Thyroid gland (tissue), 4 donors: ENCODE results near the gene ADTRP. TPM values are rescaled to one million over a fixed set of nuclear protein-coding genes. Genes with fewer than 3 reads are reported as not detected.
"Not testable (repeated sequence)": the region's sequence is repeated elsewhere in the genome, so short reads cannot be mapped to it uniquely, and the experiment has no call there.

Experiments
- DNase-seq, 2 donors: peaks; one replicate each; pipeline ENCODE4 v3.0.0-alpha.2; 2019
- H3K27ac ChIP-seq, 3 donors: fragments of 200-600 bp; sonication (generic); 1 replicate in 2 of 3; 2 replicates in 1 of 3; pipeline ENCODE4 v1.5.1; 2016 to 2019; ENCODE audit warnings: mild to moderate bottlenecking in 1 of 3, moderate library complexity in 1 of 3
- H3K27me3 ChIP-seq: fragments of 200-600 bp; sonication (generic); one replicate; pipeline ENCODE4 v1.5.1; 2019
- H3K36me3 ChIP-seq, 2 donors: fragments of 200-600 bp; sonication (generic); one replicate each; pipeline ENCODE4 v1.5.1; 2016 to 2019
- H3K4me1 ChIP-seq, 2 donors: fragments of 200-600 bp; sonication (generic); one replicate each; pipeline ENCODE4 v1.5.1; 2017 to 2019
- H3K4me3 ChIP-seq, 3 donors: fragments of 200-600 bp; sonication (generic); replicated peaks in 1 of 3; 1 replicate in 2 of 3; 2 replicates in 1 of 3; pipeline ENCODE4 v1.5.1; 2016; ENCODE audit warnings: mild to moderate bottlenecking in 1 of 3
- H3K9me3 ChIP-seq: fragments of 200-600 bp; sonication (generic); one replicate; pipeline ENCODE4 v1.5.1; 2017
- POLR2A ChIP-seq, 2 donors: fragments of 450-650 bp; IDR thresholded peaks; one replicate each; pipeline ENCODE4 v1.6.1; 2017; ENCODE audit warnings: antibody characterized with exemption in 2 of 2, mild to moderate bottlenecking in 2 of 2, moderate library complexity in 1 of 2
- WGBS, 2 donors: methylation state at CpG; one replicate each; pipeline ENCODE4 v1.1.5; 2017; 5-methylcytosine and 5-hydroxymethylcytosine counted together
- intact Hi-C: fragments of 100-400 bp; cut with DNase I; formaldehyde crosslinking; loops from one replicate; pipeline ENCODE4 v1.15.1; 2023
- total RNA-seq, 4 donors: library from RNA; depleted of rRNA; stranded (reverse); fragments of >200 nt; gene quantifications; one replicate each; pipeline ENCODE4 v1.2.3, GENCODE V29; 2016
- TF ChIP-seq, protein P1 (sequence below), 6 experiments: fragments of 200-600 bp in 3 of 6; fragments of 450-650 bp in 3 of 6; sonication (generic) in 3 of 6; IDR thresholded peaks; one replicate each; pipeline ENCODE4 v1.5.1; 2016 to 2019; ENCODE audit warnings: antibody characterized with exemption in 6 of 6, mild to moderate bottlenecking in 2 of 6, inconsistent platforms in 1 of 6, moderate library complexity in 1 of 6

The ADTRP gene
- total RNA-seq, 4 donors from 2014 or later: 0.40 to 3.5 TPM; not detected in 2

GRCh38 chr6:11681770-11682169 is 96.8 kb downstream of the ADTRP start:
- Histone ChIP-seq H3K4me1 (no peaks in the 10 kb centered on the region), H3K27ac (no peak overlapping the region), H3K9me3 (no peaks in the 10 kb centered on the region), H3K36me3 (no peaks in the 10 kb centered on the region), H3K4me3 (no peak overlapping the region), H3K27me3 (no peaks in the 10 kb centered on the region)
- no peak for TF ChIP-seq POLR2A (IDR thresholded peaks at IDR 0.05)
- TF ChIP-seq, protein P1, sequence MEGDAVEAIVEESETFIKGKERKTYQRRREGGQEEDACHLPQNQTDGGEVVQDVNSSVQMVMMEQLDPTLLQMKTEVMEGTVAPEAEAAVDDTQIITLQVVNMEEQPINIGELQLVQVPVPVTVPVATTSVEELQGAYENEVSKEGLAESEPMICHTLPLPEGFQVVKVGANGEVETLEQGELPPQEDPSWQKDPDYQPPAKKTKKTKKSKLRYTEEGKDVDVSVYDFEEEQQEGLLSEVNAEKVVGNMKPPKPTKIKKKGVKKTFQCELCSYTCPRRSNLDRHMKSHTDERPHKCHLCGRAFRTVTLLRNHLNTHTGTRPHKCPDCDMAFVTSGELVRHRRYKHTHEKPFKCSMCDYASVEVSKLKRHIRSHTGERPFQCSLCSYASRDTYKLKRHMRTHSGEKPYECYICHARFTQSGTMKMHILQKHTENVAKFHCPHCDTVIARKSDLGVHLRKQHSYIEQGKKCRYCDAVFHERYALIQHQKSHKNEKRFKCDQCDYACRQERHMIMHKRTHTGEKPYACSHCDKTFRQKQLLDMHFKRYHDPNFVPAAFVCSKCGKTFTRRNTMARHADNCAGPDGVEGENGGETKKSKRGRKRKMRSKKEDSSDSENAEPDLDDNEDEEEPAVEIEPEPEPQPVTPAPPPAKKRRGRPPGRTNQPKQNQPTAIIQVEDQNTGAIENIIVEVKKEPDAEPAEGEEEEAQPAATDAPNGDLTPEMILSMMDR (IDR thresholded peaks at IDR 0.05): no peak
- intact Hi-C loops: no loop called here
- no peak for DNase-seq
- WGBS, 2 donors: 71 to 78% methylated on average over 2 of the region's 2 CpGs

GRCh38 chr6:11681357-11681756 is 97.2 kb downstream of the ADTRP start:
- TF ChIP-seq, protein P1 (IDR thresholded peaks at IDR 0.05): no peak
- TF ChIP-seq POLR2A (IDR thresholded peaks at IDR 0.05): no peak
- 78 to 82% methylated on average over 1 of the region's 1 CpG for WGBS, 2 donors
- no peaks in the 10 kb centered on the region for H3K9me3 ChIP-seq
- no peaks in the 10 kb centered on the region for H3K27me3 ChIP-seq
- no peaks in the 10 kb centered on the region for H3K4me1 ChIP-seq
- no peaks in the 10 kb centered on the region for H3K36me3 ChIP-seq
- DNase-seq: no peak
- no peak overlapping the region for H3K27ac ChIP-seq
- intact Hi-C loops: no loop called here
- H3K4me3 ChIP-seq: no peak overlapping the region

DNA sequence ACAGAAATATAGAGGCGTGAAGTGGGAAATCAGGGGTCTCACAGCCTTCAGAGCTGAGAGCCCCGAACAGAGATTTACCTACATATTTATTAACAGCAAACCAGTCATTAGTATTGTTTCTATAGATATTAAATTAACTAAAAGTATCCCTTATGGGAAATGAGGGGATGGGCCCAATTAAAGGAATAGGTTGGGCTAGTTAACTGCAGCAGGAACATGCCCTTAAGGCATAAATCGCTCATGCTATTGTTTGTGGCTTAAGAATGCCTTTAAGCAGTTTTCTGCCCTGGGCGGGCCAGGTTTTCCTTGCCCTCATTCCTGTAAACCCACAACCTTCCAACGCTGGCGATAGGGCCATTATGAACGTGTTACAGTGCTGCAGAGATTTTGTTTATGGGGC is 98.1 kb downstream of the ADTRP start:
- intact Hi-C loops, H3K27me3 ChIP-seq, DNase-seq, H3K27ac ChIP-seq, H3K9me3 ChIP-seq, H3K36me3 ChIP-seq, H3K4me3 ChIP-seq, H3K4me1 ChIP-seq: not testable (repeated sequence)
- WGBS, 2 donors: 91 to 98% methylated on average over 7 of the region's 7 CpGs

DNA sequence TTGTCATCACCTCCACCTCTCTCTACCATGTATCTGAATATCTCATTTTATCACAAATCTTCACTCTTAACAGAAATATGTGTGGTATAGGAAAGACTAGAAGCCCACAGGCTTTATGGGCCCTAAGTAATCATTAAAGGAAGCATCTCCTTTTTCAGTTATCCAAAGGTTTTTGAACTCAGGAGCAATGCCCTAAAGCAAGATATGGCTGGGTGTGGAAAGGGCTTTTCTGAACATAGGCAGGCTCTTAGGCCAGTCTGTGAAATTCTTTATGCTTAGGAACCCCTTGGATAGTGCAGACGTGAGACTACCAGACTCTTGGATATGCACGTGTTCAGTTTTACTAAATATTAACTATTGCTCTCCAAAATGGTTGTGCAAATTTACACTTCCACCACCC is 99.5 kb downstream of the ADTRP start:
- no peak for TF ChIP-seq POLR2A (IDR thresholded peaks at IDR 0.05)
- Histone ChIP-seq H3K4me3 (no peak overlapping the region), H3K36me3 (no peaks in the 10 kb centered on the region), H3K27me3 (no peaks in the 10 kb centered on the region), H3K27ac (no peak overlapping the region), H3K4me1 (no peaks in the 10 kb centered on the region), H3K9me3 (no peaks in the 10 kb centered on the region)
- no peak for DNase-seq
- 86 to 88% methylated on average over 2 of the region's 2 CpGs for WGBS, 2 donors
- intact Hi-C loops: no loop called here

GRCh38 chr6:11675601-11676000 is 103.0 kb downstream of the ADTRP start:
- no peak overlapping the region for H3K4me3 ChIP-seq
- WGBS, 2 donors: 83% methylated on average over 2 of the region's 2 CpGs
- TF ChIP-seq POLR2A (IDR thresholded peaks at IDR 0.05): no peak
- TF ChIP-seq, protein P1 (IDR thresholded peaks at IDR 0.05): no peak
- intact Hi-C loops: no loop called here
- no peaks in the 10 kb centered on the region for H3K4me1 ChIP-seq
- no peak overlapping the region for H3K27ac ChIP-seq
- no peak for DNase-seq
- no peaks in the 10 kb centered on the region for H3K27me3 ChIP-seq
- H3K36me3 ChIP-seq: no peaks in the 10 kb centered on the region
- H3K9me3 ChIP-seq: no peaks in the 10 kb centered on the region

DNA sequence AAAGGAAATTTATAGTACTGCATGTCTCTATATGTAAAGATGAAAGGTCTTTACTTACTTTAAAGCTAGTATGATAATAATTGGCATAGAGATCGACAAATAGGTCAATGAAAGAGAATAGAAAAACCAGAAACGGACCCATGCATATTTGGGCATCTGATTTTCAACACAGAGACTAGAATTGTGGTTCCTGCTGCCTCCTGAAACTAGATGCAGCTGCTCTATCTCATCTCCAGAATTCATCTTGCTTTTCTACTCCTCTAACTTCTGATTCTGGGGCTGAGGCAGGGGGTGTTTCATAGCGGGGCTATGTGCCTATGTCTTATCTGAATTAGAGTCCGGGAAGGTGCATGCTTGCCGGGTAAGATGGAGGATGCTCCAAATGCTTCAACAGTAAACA is 105.9 kb downstream of the ADTRP start:
- no peak overlapping the region for H3K27ac ChIP-seq
- DNase-seq: no peak
- TF ChIP-seq, protein P1 (IDR thresholded peaks at IDR 0.05): no peak
- TF ChIP-seq POLR2A (IDR thresholded peaks at IDR 0.05): no peak
- no peaks in the 10 kb centered on the region for H3K9me3 ChIP-seq
- H3K4me3 ChIP-seq: no peak overlapping the region
- no peaks in the 10 kb centered on the region for H3K36me3 ChIP-seq
- intact Hi-C loops: no loop called here
- no peaks in the 10 kb centered on the region for H3K27me3 ChIP-seq
- 90 to 91% methylated on average over 5 of the region's 5 CpGs for WGBS, 2 donors
- no peaks in the 10 kb centered on the region for H3K4me1 ChIP-seq
